Measurements from ENCODE around the gene RBM22.
A peak's percentile ranks its signal among the peaks of the same experiment; 100 is the strongest.

RBM22 gene

DNA sequence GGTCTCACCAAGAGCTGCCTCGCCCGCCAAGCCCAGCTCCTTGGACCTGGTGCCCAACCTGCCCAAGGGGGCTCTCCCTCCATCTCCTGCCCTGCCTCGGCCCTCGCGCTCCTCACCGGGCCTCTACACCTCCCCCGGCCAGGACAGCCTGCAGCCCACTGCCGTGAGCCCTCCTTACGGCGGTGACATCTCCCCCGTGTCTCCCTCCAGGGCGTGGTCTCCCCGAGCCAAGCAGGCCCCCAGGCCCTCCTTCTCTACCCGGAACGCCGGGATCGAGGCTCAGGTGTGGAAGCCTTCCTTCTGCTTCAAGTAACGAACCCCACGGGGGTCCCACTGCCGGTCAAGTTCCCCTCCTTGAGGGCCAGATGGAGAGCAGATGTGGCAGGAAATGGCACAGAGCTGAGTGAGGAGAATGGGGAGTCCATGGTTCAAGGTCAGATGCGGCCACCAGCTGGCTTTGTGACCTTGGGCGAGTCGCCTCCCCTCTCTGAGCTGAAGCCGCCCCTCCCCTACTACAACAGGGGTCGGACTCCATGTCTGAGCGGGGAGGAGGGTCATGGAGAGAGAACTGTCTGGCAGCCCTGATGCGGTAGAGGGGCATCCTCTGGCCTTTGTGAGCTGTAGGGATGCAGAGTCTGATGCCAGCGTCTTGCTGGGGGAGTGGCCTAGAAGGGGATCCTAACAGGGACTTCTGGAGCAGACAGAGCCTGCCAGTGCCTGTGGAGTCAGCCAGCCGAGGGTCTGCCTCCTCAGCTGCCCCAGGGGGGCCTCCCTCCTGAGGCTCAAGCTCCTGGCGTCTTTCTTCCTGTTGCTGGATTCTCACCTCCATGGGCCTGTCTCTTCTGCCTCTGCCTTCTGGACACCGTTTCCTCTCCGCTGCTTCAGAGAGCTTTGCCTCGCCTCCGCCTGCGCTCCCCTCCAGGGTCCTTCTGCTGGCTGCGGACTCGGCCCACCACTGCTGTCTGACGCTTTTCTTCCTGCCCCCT is 50.5 kb downstream of the RBM22 start:
- DNase-seq = no peak

DNA sequence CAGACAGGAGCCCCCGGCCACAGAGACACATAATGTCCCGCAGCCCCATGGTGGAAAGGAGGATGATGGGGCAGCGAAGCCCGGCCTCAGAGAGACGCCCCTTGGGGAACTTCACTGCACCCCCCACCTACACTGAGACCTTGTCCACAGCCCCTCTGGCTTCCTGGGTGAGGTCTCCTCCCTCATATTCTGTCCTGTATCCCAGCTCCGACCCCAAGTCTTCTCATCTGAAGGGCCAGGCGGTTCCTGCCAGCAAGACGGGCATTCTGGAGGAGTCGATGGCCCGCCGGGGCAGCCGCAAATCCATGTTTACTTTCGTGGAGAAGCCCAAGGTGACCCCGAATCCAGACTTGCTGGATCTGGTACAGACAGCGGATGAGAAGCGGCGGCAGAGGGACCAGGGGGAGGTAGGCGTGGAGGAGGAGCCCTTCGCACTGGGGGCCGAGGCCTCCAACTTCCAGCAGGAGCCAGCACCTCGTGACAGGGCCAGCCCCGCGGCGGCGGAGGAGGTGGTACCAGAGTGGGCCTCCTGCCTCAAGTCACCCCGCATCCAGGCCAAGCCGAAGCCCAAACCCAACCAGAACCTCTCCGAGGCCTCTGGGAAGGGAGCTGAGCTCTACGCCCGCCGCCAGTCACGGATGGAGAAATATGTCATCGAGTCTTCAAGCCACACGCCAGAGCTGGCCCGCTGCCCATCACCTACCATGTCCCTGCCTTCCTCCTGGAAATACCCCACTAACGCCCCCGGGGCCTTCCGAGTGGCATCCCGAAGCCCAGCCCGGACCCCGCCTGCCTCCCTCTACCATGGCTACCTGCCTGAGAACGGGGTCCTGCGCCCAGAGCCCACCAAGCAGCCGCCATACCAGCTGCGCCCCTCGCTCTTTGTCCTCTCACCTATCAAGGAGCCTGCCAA is 51.5 kb downstream of the RBM22 start:
- DNase-seq = no peak

- no peak for DNase-seq
These were observed 52.4 kb downstream of the RBM22 start for GRCh38 chr5:150648294-150649107.

GRCh38 chr5:150647275-150648251 is 53.3 kb downstream of the RBM22 start:
- no peak for DNase-seq

- DNase-seq = no peak
These were observed 55.7 kb downstream of the RBM22 start for GRCh38 chr5:150645070-150645700.

GRCh38 chr5:150644514-150644913 is 56.3 kb downstream of the RBM22 start:
- no peak for DNase-seq

DNA sequence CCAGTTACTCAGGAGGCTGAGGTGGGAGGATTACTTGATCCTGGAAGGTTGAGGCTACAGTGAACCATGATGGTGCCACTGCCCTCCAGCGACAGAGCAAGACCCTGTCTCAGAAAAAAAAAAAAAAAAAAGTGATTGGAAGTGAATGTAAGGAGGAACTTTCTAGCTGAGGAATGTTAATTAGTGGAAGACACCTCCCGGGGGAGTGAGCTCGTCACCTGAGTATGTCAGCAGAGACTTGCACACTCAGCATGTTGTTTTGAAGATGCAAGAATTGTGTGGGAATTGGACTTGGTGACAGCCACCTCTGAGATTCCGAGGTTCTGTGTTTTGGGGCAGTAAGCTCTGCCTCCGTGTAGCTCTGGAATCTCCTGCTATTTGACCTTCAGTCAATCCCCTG is 56.8 kb downstream of the RBM22 start:
- DNase-seq = no peak

- DNase-seq = no peak
These were observed 57.7 kb downstream of the RBM22 start for GRCh38 chr5:150642991-150643710.

- peak; percentile 30 for DNase-seq
These were observed 58.3 kb downstream of the RBM22 start for GRCh38 chr5:150642567-150642927.

GRCh38 chr5:150641824-150642566 is 58.9 kb downstream of the RBM22 start:
- DNase-seq = no peak

GRCh38 chr5:150641006-150641570 is 59.8 kb downstream of the RBM22 start:
- DNase-seq = no peak

Data from DMS53 (cell line).